Activated CD4-positive, alpha-beta T cell treated with anti-CD3 and anti-CD28 coated beads, Interleukin-2, amount 50 U/mL, for 16 hours (primary cell): ENCODE results near the gene BTBD16.

Experiments
- DNase-seq: peaks from one replicate; pipeline ENCODE4 v3.0.0-alpha.2; 2020

BTBD16 gene

GRCh38 chr10:122323941-122324675 lies 53.0 kb downstream of the BTBD16 start:
- DNase-seq, result no peak

- no peak for DNase-seq
These were observed 54.1 kb downstream of the BTBD16 start for GRCh38 chr10:122325235-122325634.

- no peak for DNase-seq
These were observed 55.3 kb downstream of the BTBD16 start for GRCh38 chr10:122326385-122326784.

GRCh38 chr10:122326806-122327205 lies 55.7 kb downstream of the BTBD16 start:
- no peak for DNase-seq

GRCh38 chr10:122327237-122328206 lies 56.4 kb downstream of the BTBD16 start:
- DNase-seq, result no peak

GRCh38 chr10:122328676-122329075 lies 57.6 kb downstream of the BTBD16 start:
- no peak for DNase-seq

- DNase-seq, result no peak
These were observed 58.3 kb downstream of the BTBD16 start for GRCh38 chr10:122329416-122329815.

- DNase-seq, result no peak
These were observed 60.0 kb downstream of the BTBD16 start for GRCh38 chr10:122331100-122331499.

GRCh38 chr10:122331615-122332446 lies 60.7 kb downstream of the BTBD16 start:
- no peak for DNase-seq

- peak; percentile 64 for DNase-seq
These were observed 61.9 kb downstream of the BTBD16 start for GRCh38 chr10:122333037-122333436.

GRCh38 chr10:122336332-122336731 lies 65.2 kb downstream of the BTBD16 start:
- DNase-seq, result no peak

- no peak for DNase-seq
These were observed 65.9 kb downstream of the BTBD16 start for GRCh38 chr10:122336961-122337360.

- DNase-seq, result no peak
These were observed 67.7 kb downstream of the BTBD16 start for GRCh38 chr10:122338609-122339441.

GRCh38 chr10:122341141-122341810 lies 70.2 kb downstream of the BTBD16 start:
- no peak for DNase-seq

GRCh38 chr10:122342293-122343134 lies 71.4 kb downstream of the BTBD16 start:
- DNase-seq, result peak; percentile 51

GRCh38 chr10:122343135-122343800 lies 72.2 kb downstream of the BTBD16 start:
- no peak for DNase-seq

- DNase-seq, result no peak
These were observed 72.8 kb downstream of the BTBD16 start for GRCh38 chr10:122343936-122344335.

GRCh38 chr10:122344741-122345258 lies 73.7 kb downstream of the BTBD16 start:
- DNase-seq, result no peak

- DNase-seq, result no peak
These were observed 75.3 kb downstream of the BTBD16 start for GRCh38 chr10:122346326-122346950.
